Activated CD8-positive, alpha-beta memory T cell treated with anti-CD3 and anti-CD28 coated beads for 1 hour (primary cell): ENCODE results near the gene TARP.

ENCODE experiments used
- DNase-seq, 2 donors: peaks; one replicate each; pipeline ENCODE4 v3.0.0-alpha.2; 2020; ENCODE audit warnings: low read depth in 1 of 2; ENCODE audit errors: extremely low read depth in 1 of 2

The TARP gene

GRCh38 chr7:38220452-38220851 is 53.0 kb downstream of the TARP start:
- DNase-seq = no peak

- DNase-seq = no peak
Measured at GRCh38 chr7:38217672-38218071, 55.8 kb downstream of the TARP start.

GRCh38 chr7:38215735-38216670 is 57.4 kb downstream of the TARP start:
- peak; percentile 57 to 60 for DNase-seq

GRCh38 chr7:38215115-38215514 is 58.3 kb downstream of the TARP start:
- DNase-seq = no peak

- DNase-seq = no peak
Measured at GRCh38 chr7:38211940-38212339, 61.5 kb downstream of the TARP start.

- DNase-seq = no peak
Measured at GRCh38 chr7:38211486-38211885, 62.0 kb downstream of the TARP start.
